Stomach (tissue), 4 donors: ENCODE results near the gene ARID1B.

ENCODE experiments used
- EP300 ChIP-seq: sonication (generic); formaldehyde crosslinking; IDR thresholded peaks from one replicate; pipeline ENCODE4 v1.6.1; 2017; ENCODE audit warnings: antibody characterized with exemption
- POLR2A ChIP-seq, 4 donors: fragments of 450-650 bp; IDR thresholded peaks; one replicate each; pipeline ENCODE4 v1.6.1; 2016; ENCODE audit warnings: antibody characterized with exemption in 4 of 4, control low read depth in 2 of 4, mild to moderate bottlenecking in 1 of 4, moderate library complexity in 1 of 4
- POLR2AphosphoS5 ChIP-seq, 3 donors: sonication (generic); formaldehyde crosslinking; IDR thresholded peaks; one replicate each; pipeline ENCODE4 v1.6.1; 2016; ENCODE audit warnings: antibody characterized with exemption in 3 of 3
- TF ChIP-seq, protein P1 (sequence below), 7 experiments: fragments of 450-650 bp in 4 of 7; fragments of 200-600 bp in 3 of 7; sonication (generic) in 3 of 7; IDR thresholded peaks; one replicate each; pipeline ENCODE4 v1.5.1; 2016 to 2019; ENCODE audit warnings: antibody characterized with exemption in 7 of 7, control low read depth in 2 of 7, mild to moderate bottlenecking in 1 of 7

DNA sequence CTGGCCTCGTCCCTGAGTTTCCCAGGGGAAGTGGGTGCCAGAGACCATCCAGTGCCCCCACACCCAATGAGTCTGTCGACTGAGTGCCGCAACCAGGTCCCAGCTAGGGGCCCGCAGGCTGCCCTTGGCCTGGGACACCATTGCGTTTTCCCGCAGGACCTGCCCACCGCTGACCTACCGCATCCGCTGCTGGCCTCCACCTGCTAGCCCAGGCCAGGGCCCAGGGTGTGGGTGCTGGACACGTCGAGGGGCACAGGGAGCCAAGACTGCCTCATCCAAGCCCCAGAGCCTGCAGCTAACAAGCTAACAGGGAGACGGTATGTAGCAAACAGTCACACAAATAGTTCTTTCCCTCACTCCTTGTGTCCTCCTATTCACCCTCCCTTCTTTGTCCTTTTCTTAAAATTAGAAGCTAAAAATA is 448.4 kb downstream of the ARID1B start:
- TF ChIP-seq, protein P1, sequence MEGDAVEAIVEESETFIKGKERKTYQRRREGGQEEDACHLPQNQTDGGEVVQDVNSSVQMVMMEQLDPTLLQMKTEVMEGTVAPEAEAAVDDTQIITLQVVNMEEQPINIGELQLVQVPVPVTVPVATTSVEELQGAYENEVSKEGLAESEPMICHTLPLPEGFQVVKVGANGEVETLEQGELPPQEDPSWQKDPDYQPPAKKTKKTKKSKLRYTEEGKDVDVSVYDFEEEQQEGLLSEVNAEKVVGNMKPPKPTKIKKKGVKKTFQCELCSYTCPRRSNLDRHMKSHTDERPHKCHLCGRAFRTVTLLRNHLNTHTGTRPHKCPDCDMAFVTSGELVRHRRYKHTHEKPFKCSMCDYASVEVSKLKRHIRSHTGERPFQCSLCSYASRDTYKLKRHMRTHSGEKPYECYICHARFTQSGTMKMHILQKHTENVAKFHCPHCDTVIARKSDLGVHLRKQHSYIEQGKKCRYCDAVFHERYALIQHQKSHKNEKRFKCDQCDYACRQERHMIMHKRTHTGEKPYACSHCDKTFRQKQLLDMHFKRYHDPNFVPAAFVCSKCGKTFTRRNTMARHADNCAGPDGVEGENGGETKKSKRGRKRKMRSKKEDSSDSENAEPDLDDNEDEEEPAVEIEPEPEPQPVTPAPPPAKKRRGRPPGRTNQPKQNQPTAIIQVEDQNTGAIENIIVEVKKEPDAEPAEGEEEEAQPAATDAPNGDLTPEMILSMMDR (IDR thresholded peaks at IDR 0.05), result no peak
- TF ChIP-seq EP300 (no peak), POLR2A (IDR thresholded peaks at IDR 0.05) (no peak), POLR2AphosphoS5 (IDR thresholded peaks at IDR 0.05) (no peak)
